GM19099 (cell line): ENCODE results near the gene DEAF1.

Experiments used
- POLR2A ChIP-seq: IDR thresholded peaks from 3 replicates; pipeline ENCODE4 v1.6.1; 2011; ENCODE audit warnings: low read depth; ENCODE audit not compliant: insufficient read length; ENCODE audit errors: extremely low read depth

The DEAF1 gene

GRCh38 chr11:636511-637332 is 58.3 kb downstream of the DEAF1 start, which contains the start of gene DRD4:
Gene DRD4 (plus strand): TSS chr11:637269. CDS start chr11:637305, 36 bp downstream.
- no peak for TF ChIP-seq POLR2A

GRCh38 chr11:635945-636510 is 59.0 kb downstream of the DEAF1 start:
- TF ChIP-seq POLR2A: no peak

GRCh38 chr11:630871-631270 is 64.2 kb downstream of the DEAF1 start:
- no peak for TF ChIP-seq POLR2A

- TF ChIP-seq POLR2A: no peak
Measured at GRCh38 chr11:629237-629583, 65.8 kb downstream of the DEAF1 start.

GRCh38 chr11:628056-628455 is 67.0 kb downstream of the DEAF1 start:
- no peak for TF ChIP-seq POLR2A

GRCh38 chr11:627308-627576 is 67.8 kb downstream of the DEAF1 start:
- no peak for TF ChIP-seq POLR2A

- TF ChIP-seq POLR2A: no peak
Measured at GRCh38 chr11:626475-627307, 68.3 kb downstream of the DEAF1 start, which contains the start of gene SCT. Gene SCT (minus strand): TSS chr11:627181. CDS start chr11:627143, 38 bp downstream.

- TF ChIP-seq POLR2A: no peak
Measured at GRCh38 chr11:625636-626268, 69.3 kb downstream of the DEAF1 start.

- TF ChIP-seq POLR2A: no peak
Measured at GRCh38 chr11:624705-625635, 70.1 kb downstream of the DEAF1 start, which contains the start of gene CDHR5. Gene CDHR5 (minus strand): TSS chr11:624955. CDS start chr11:624902, 53 bp downstream.

- TF ChIP-seq POLR2A: no peak
Measured at GRCh38 chr11:623999-624704, 70.9 kb downstream of the DEAF1 start.

GRCh38 chr11:623349-623869 is 71.6 kb downstream of the DEAF1 start:
- no peak for TF ChIP-seq POLR2A

GRCh38 chr11:621838-622237 is 73.2 kb downstream of the DEAF1 start:
- no peak for TF ChIP-seq POLR2A

- no peak for TF ChIP-seq POLR2A
Measured at GRCh38 chr11:620935-621814, 73.8 kb downstream of the DEAF1 start.

GRCh38 chr11:620201-620600 is 74.8 kb downstream of the DEAF1 start:
- no peak for TF ChIP-seq POLR2A
